ENCODE results near the gene PKP2. TPM values are rescaled to one million over a fixed set of nuclear protein-coding genes. Genes with fewer than 3 reads are reported as not detected.

Gene PKP2
- total and polyA plus RNA-seq, 2 of the 13 experiments (the other 11 are each of a cell fraction or from before 2014, with no cell fraction given), result 15.1 to 25.3 TPM

GRCh38 chr12:32847287-32847686, 49.3 kb downstream of the PKP2 start:
- no TSS peak for BruUV-seq (replicated peaks)

GRCh38 chr12:32846053-32846452, 50.5 kb downstream of the PKP2 start:
- ATAC-seq (no peak), FAIRE-seq (no peak), DNase-seq (ENCODE audit: low spot score) (no peak)
- Histone ChIP-seq H3K4me1 (ENCODE audit: insufficient read depth, low read length) (no peaks in the 10 kb centered on the region), H4K20me1 (ENCODE audit: insufficient read depth, low read length) (no peaks in the 10 kb centered on the region; the same call in 1 of the 2 replicates), H3K9ac (ENCODE audit: insufficient read depth, low read depth, low read length) (no peak overlapping the region), H3K4me3 (replicated peaks in 1 of 3; ENCODE audit: insufficient read depth in 1 of 3, low read depth in 2 of 3, low read length in 3 of 3) (no peak overlapping the region), H3K4me2 (ENCODE audit: low read depth, low read length) (no peak overlapping the region), H2AFZ (ENCODE audit: low read length) (no peak overlapping the region), H3K36me3 (replicated peaks in 1 of 2; ENCODE audit: control insufficient read depth in 1 of 2, insufficient read depth in 2 of 2, low read length in 2 of 2) (peaks cover 11 to 34% of the 10 kb centered on the region in 2 experiments; a peak in 4 of 5 replicates), H3K27me3 (ENCODE audit: control insufficient read depth in 1 of 2, insufficient read depth in 2 of 2, low read length in 2 of 2) (no peaks in the 10 kb centered on the region), H3K79me2 (ENCODE audit: insufficient read depth, low read length) (no peaks in the 10 kb centered on the region), H3K27ac (ENCODE audit: extremely low read length, insufficient read depth, low read length) (no peak overlapping the region), H3K9me3 (ENCODE audit: low read length) (no peaks in the 10 kb centered on the region)
- TF ChIP-seq ZNF761 (CRISPR knock-in tag; conservative IDR thresholded peaks at IDR 0.05) (no peak), ZNF382 (CRISPR knock-in tag; IDR thresholded peaks at IDR 0.05; ENCODE audit: borderline replicate concordance) (no peak), TAF15 (IDR thresholded peaks at IDR 0.05; ENCODE audit: low read depth, low read length, poor library complexity, severe bottlenecking) (no peak), KLF6 (CRISPR knock-in tag; IDR thresholded peaks at IDR 0.05) (no peak), ZNF513 (CRISPR knock-in tag; conservative IDR thresholded peaks at IDR 0.05) (no peak), PAWR (CRISPR knock-in tag; IDR thresholded peaks at IDR 0.05; ENCODE audit: borderline replicate concordance) (no peak), NFYC (CRISPR knock-in tag; IDR thresholded peaks at IDR 0.05) (no peak), FOSL2 (CRISPR knock-in tag; IDR thresholded peaks at IDR 0.05) (no peak), ZFP41 (CRISPR knock-in tag; IDR thresholded peaks at IDR 0.05; ENCODE audit: borderline replicate concordance) (no peak)
- intact Hi-C loops (cut with micrococcal nuclease; ENCODE audit: unreplicated experiment), result no loop called here
- in situ Hi-C loops (cut with HindIII; ENCODE audit: extremely low pct_ligation_motif_present, low pct_unique_long_range_greater_than_20kb), result no loop called here
- CTCF ChIA-PET (ENCODE audit: low intra/inter-chr PET ratio, low total read pairs), result no interaction called here
- no TSS peak for BruUV-seq (replicated peaks)
- WGBS (ENCODE audit: low lambda C conversion rate), result 89% methylated on average over 6 of the region's 6 CpGs
- POLR2A ChIA-PET, result no interaction called here

More at GRCh38 chr12:32847287-32847686, 49.3 kb downstream of the PKP2 start:
- intact Hi-C loops (cut with micrococcal nuclease; ENCODE audit: unreplicated experiment) (no loop called here), in situ Hi-C loops (cut with HindIII; ENCODE audit: extremely low pct_ligation_motif_present, low pct_unique_long_range_greater_than_20kb) (no loop called here)
- Histone ChIP-seq H4K20me1 (ENCODE audit: insufficient read depth, low read length) (no peaks in the 10 kb centered on the region; the same call in 1 of the 2 replicates), H3K27me3 (ENCODE audit: control insufficient read depth in 1 of 2, insufficient read depth in 2 of 2, low read length in 2 of 2) (no peaks in the 10 kb centered on the region), H3K79me2 (ENCODE audit: insufficient read depth, low read length) (no peaks in the 10 kb centered on the region), H3K36me3 (replicated peaks in 1 of 2; ENCODE audit: control insufficient read depth in 1 of 2, insufficient read depth in 2 of 2, low read length in 2 of 2) (peaks cover 11 to 34% of the 10 kb centered on the region in 2 experiments; a peak in 4 of 5 replicates), H2AFZ (ENCODE audit: low read length) (no peak overlapping the region), H3K4me2 (ENCODE audit: low read depth, low read length) (no peak overlapping the region), H3K4me3 (replicated peaks in 1 of 3; ENCODE audit: insufficient read depth in 1 of 3, low read depth in 2 of 3, low read length in 3 of 3) (no peak overlapping the region), H3K27ac (ENCODE audit: extremely low read length, insufficient read depth, low read length) (no peak overlapping the region), H3K9me3 (ENCODE audit: low read length) (no peaks in the 10 kb centered on the region), H3K9ac (ENCODE audit: insufficient read depth, low read depth, low read length) (no peak overlapping the region), H3K4me1 (ENCODE audit: insufficient read depth, low read length) (no peaks in the 10 kb centered on the region)
- ChIA-PET CTCF (ENCODE audit: low intra/inter-chr PET ratio, low total read pairs) (no interaction called here), POLR2A (no interaction called here)
- DNase-seq (ENCODE audit: low spot score), result no peak
- FAIRE-seq, result no peak
- TF ChIP-seq ZNF576 (CRISPR knock-in tag; IDR thresholded peaks at IDR 0.05) (no peak), NR2F2 (IDR thresholded peaks at IDR 0.05; ENCODE audit: borderline replicate concordance, low read depth) (no peak), ZNF567 (CRISPR knock-in tag; IDR thresholded peaks at IDR 0.05; ENCODE audit: borderline replicate concordance) (no peak), ZSCAN29 (CRISPR knock-in tag; conservative IDR thresholded peaks at IDR 0.05) (no peak), JUNB (CRISPR knock-in tag; IDR thresholded peaks at IDR 0.05; ENCODE audit: borderline replicate concordance) (no peak), MXI1 (IDR thresholded peaks at IDR 0.05; ENCODE audit: borderline replicate concordance, low read depth, low read length) (no peak), ZNF816 (CRISPR knock-in tag; IDR thresholded peaks at IDR 0.05; ENCODE audit: borderline replicate concordance) (no peak), ZNF773 (CRISPR knock-in tag; IDR thresholded peaks at IDR 0.05; ENCODE audit: borderline replicate concordance) (no peak), MTF1 (CRISPR knock-in tag; IDR thresholded peaks at IDR 0.05) (no peak), ZNF224 (CRISPR knock-in tag; IDR thresholded peaks at IDR 0.05) (no peak), KMT2B (CRISPR knock-in tag; IDR thresholded peaks at IDR 0.05) (no peak), GTF3A (CRISPR knock-in tag; conservative IDR thresholded peaks at IDR 0.05) (no peak)
- TF ChIP-seq, protein P1, sequence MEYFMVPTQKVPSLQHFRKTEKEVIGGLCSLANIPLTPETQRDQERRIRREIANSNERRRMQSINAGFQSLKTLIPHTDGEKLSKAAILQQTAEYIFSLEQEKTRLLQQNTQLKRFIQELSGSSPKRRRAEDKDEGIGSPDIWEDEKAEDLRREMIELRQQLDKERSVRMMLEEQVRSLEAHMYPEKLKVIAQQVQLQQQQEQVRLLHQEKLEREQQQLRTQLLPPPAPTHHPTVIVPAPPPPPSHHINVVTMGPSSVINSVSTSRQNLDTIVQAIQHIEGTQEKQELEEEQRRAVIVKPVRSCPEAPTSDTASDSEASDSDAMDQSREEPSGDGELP (IDR thresholded peaks at IDR 0.05; ENCODE audit: borderline replicate concordance, low read depth), result no peak
- 98% methylated on average over 5 of the region's 6 CpGs for WGBS (ENCODE audit: low lambda C conversion rate)
- no peak for ATAC-seq
